ENCODE results near the gene NALCN.

DNA sequence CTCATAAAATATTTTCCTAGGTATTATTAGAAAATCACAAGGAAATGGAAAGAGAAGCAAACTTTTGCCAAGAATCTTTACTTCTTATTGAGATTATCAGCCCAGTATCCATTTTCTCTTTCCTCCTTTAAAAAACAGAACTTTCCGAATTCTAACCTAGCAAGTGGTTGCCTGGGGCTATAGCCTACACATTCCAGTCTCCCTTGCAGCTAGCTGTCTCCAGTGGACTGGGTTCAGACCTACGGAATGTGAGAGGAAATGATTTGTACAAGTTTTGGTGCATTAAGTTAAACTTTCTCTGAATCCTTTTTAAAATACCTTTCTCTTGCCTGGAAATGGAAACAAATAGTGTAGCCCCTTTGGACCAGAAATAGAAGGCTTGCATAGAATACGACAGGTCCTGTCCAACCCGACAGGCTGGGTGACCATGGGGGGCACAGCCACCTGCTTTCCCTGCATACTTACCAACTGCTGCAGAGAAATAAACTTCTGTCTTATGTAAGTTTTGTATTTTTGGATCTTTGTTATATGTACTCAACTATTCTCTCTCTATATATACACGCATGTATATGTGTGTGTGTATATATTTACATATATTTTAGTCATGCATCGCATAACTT lies 185.9 kb downstream of the NALCN start:
- TF ChIP-seq, protein P1, sequence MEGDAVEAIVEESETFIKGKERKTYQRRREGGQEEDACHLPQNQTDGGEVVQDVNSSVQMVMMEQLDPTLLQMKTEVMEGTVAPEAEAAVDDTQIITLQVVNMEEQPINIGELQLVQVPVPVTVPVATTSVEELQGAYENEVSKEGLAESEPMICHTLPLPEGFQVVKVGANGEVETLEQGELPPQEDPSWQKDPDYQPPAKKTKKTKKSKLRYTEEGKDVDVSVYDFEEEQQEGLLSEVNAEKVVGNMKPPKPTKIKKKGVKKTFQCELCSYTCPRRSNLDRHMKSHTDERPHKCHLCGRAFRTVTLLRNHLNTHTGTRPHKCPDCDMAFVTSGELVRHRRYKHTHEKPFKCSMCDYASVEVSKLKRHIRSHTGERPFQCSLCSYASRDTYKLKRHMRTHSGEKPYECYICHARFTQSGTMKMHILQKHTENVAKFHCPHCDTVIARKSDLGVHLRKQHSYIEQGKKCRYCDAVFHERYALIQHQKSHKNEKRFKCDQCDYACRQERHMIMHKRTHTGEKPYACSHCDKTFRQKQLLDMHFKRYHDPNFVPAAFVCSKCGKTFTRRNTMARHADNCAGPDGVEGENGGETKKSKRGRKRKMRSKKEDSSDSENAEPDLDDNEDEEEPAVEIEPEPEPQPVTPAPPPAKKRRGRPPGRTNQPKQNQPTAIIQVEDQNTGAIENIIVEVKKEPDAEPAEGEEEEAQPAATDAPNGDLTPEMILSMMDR (IDR thresholded peaks at IDR 0.05; ENCODE audit: poor library complexity), result no peak
- TF ChIP-seq EZH2 (IDR thresholded peaks at IDR 0.05; ENCODE audit: borderline replicate concordance), result no peak
- TF ChIP-seq EZH2phosphoT487 (IDR thresholded peaks at IDR 0.05; ENCODE audit: low read depth, severe bottlenecking, unreplicated experiment), result no peak

Measured in hepatocyte (in vitro differentiated cells).